ENCODE measurements around the gene TBC1D3B. TPM values are rescaled to one million over a fixed set of nuclear protein-coding genes. Genes with fewer than 3 reads are reported as not detected.

TBC1D3B gene
- total RNA-seq, 4 donors from 2014 or later = 1.7 to 9.2 (median 5.0) TPM

Other genes with a start within 250 kb of the TBC1D3B start
- under 1 TPM in 1 of 4 donors, not detected in 3; 0.79 TPM for gene RDM1, start 245.9 kb downstream of the TBC1D3B start, total RNA-seq
- not detected for gene LYZL6, start 232.9 kb downstream of the TBC1D3B start, total RNA-seq
- gene CCL16, start 195.1 kb downstream of the TBC1D3B start, total RNA-seq = not detected
- 10 to 100 TPM in 3 of 4 donors, 1 to 10 TPM in 1; 6.5 to 57.5 (median 38.0) TPM for gene CCL14, start 189.9 kb downstream of the TBC1D3B start, total RNA-seq
- gene CCL15, start 175.1 kb downstream of the TBC1D3B start, total RNA-seq = not detected
- 10 to 100 TPM in 1 of 4 donors, 1 to 10 TPM in 2, not detected in 1; 1.2 to 12.9 (median 7.3) TPM for gene CCL23, start 158.7 kb downstream of the TBC1D3B start, total RNA-seq
- 10 to 100 TPM in 2 of 4 donors, 1 to 10 TPM in 1, not detected in 1; 5.9 to 18.0 (median 11.9) TPM for gene CCL18, start 112.4 kb downstream of the TBC1D3B start, total RNA-seq
- gene CCL3, start 86.5 kb downstream of the TBC1D3B start, total RNA-seq = 1 to 10 TPM in 1 of 4 donors, not detected in 3; 2.4 TPM
- 1 to 10 TPM in 2 of 4 donors, not detected in 2; 1.4 to 4.7 TPM for gene CCL4, start 72.8 kb downstream of the TBC1D3B start, total RNA-seq
- gene CCL3L1, start 20.1 kb upstream of the TBC1D3B start, total RNA-seq = not detected
- gene CCL4L2, start 34.4 kb upstream of the TBC1D3B start, total RNA-seq = under 1 TPM in 1 of 4 donors, not detected in 3; 0.69 TPM
- gene TBC1D3I, start 87.9 kb upstream of the TBC1D3B start, total RNA-seq = not detected
- 1 to 10 TPM in 1 of 4 donors, under 1 TPM in 1, not detected in 2; 0.31 to 1.9 TPM for gene TBC1D3G, start 147.2 kb upstream of the TBC1D3B start, total RNA-seq
- gene TBC1D3H, start 211.8 kb upstream of the TBC1D3B start, total RNA-seq = not detected

Measured in gastroesophageal sphincter (tissue), 4 donors.